ENCODE results near the gene CADPS2.
"Not testable (repeated sequence)": the region's sequence is repeated elsewhere in the genome, so short reads cannot be mapped to it uniquely, and the experiment has no call there.

GRCh38 chr7:122834571-122834942 lies 51.7 kb downstream of the CADPS2 start:
- TF ChIP-seq EZH2 (IDR thresholded peaks at IDR 0.05; ENCODE audit: borderline replicate concordance, low read depth, low read length, severe bottlenecking); CTCF (IDR thresholded peaks at IDR 0.05; ENCODE audit: extremely low read depth in 1 of 2, insufficient read depth in 1 of 2, low read depth in 1 of 2, low read length in 2 of 2); POLR2AphosphoS5 (IDR thresholded peaks at IDR 0.05; ENCODE audit: insufficient read depth, low read depth, low read length): not testable (repeated sequence)
